Mesenchymal stem cell (in vitro differentiated cells and primary cell): ENCODE measurements around the gene MYH7B.

ENCODE experiments used
- DNase-seq: peaks from one replicate; pipeline ENCODE4 v3.0.0-alpha.2; 2013
- H2AFZ ChIP-seq: one replicate; pipeline ENCODE4 v1.6.1; 2013; ENCODE audit warnings: low read depth, mild to moderate bottlenecking, control low read depth, inconsistent platforms, low read length, moderate library complexity
- H2AK5ac ChIP-seq: 2 replicates; pipeline ENCODE4 v1.6.1; 2013; ENCODE audit warnings: low read length, moderate library complexity, mild to moderate bottlenecking, inconsistent platforms; ENCODE audit not compliant: severe bottlenecking
- H2BK120ac ChIP-seq: one replicate; pipeline ENCODE4 v1.6.1; 2013; ENCODE audit warnings: low read depth, mild to moderate bottlenecking, inconsistent platforms, low read length, moderate library complexity
- H2BK12ac ChIP-seq, 2 experiments: one replicate each; pipeline ENCODE4 v1.6.1; 2013; ENCODE audit warnings: inconsistent platforms in 2 of 2, low read length in 2 of 2, mild to moderate bottlenecking in 2 of 2, moderate library complexity in 2 of 2, control low read depth in 1 of 2
- H2BK15ac ChIP-seq: one replicate; pipeline ENCODE4 v1.6.1; 2013; ENCODE audit warnings: mild to moderate bottlenecking, low read depth, inconsistent platforms; ENCODE audit not compliant: poor library complexity, severe bottlenecking
- H2BK5ac ChIP-seq: 2 replicates; pipeline ENCODE4 v1.6.1; 2013; ENCODE audit warnings: low read depth, mild to moderate bottlenecking, low read length, control low read depth, inconsistent platforms; ENCODE audit not compliant: poor library complexity, severe bottlenecking
- H3K14ac ChIP-seq, 2 experiments: one replicate each; pipeline ENCODE4 v1.6.1; 2013; ENCODE audit warnings: inconsistent platforms in 2 of 2, low read length in 2 of 2, control low read depth in 1 of 2, mild to moderate bottlenecking in 1 of 2, moderate library complexity in 1 of 2
- H3K18ac ChIP-seq, 2 experiments: one replicate each; pipeline ENCODE4 v1.6.1; 2013; ENCODE audit warnings: inconsistent platforms in 2 of 2, low read length in 2 of 2, control low read depth in 1 of 2, low read depth in 1 of 2, mild to moderate bottlenecking in 1 of 2
- H3K23ac ChIP-seq, 2 experiments: one replicate each; pipeline ENCODE4 v1.6.1; 2013; ENCODE audit warnings: inconsistent platforms in 2 of 2, low read length in 2 of 2, mild to moderate bottlenecking in 2 of 2, moderate library complexity in 2 of 2, control low read depth in 1 of 2
- H3K27ac ChIP-seq: 2 replicates; pipeline ENCODE4 v1.5.1; 2013; ENCODE audit warnings: mild to moderate bottlenecking, moderate library complexity, low read length, control low read depth, inconsistent platforms; ENCODE audit not compliant: poor library complexity, severe bottlenecking
- H3K27me3 ChIP-seq, 2 experiments: 2 replicates each; pipeline versions ENCODE4 v1.6.1 to v1.7.0; 2013; ENCODE audit warnings: low read length in 2 of 2, mild to moderate bottlenecking in 2 of 2, moderate library complexity in 2 of 2, control low read depth in 1 of 2, inconsistent platforms in 1 of 2; ENCODE audit not compliant: control insufficient read depth in 1 of 2, insufficient read depth in 1 of 2
- H3K36me3 ChIP-seq, 2 experiments: 2 replicates each; pipeline versions ENCODE4 v1.6.1 to v1.7.0; 2013; ENCODE audit warnings: low read length in 2 of 2, control low read depth in 1 of 2, inconsistent platforms in 1 of 2, low read depth in 1 of 2, mild to moderate bottlenecking in 1 of 2; ENCODE audit not compliant: insufficient read depth in 2 of 2, control insufficient read depth in 1 of 2
- H3K4ac ChIP-seq, 2 experiments: one replicate each; pipeline ENCODE4 v1.6.1; 2013; ENCODE audit warnings: inconsistent platforms in 2 of 2, low read length in 2 of 2, mild to moderate bottlenecking in 2 of 2, moderate library complexity in 2 of 2, control low read depth in 1 of 2, low read depth in 1 of 2
- H3K4me1 ChIP-seq: 2 replicates; pipeline ENCODE4 v1.6.1; 2013; ENCODE audit warnings: low read depth, low read length, control low read depth; ENCODE audit not compliant: control insufficient read depth, insufficient read depth
- H3K4me2 ChIP-seq: 2 replicates; pipeline ENCODE4 v1.6.1; 2013; ENCODE audit warnings: low read length, mild to moderate bottlenecking, inconsistent platforms; ENCODE audit not compliant: poor library complexity, severe bottlenecking
- H3K4me3 ChIP-seq, 2 experiments: 2 replicates each; pipeline versions ENCODE4 v1.5.1 to v1.7.0; 2013; ENCODE audit warnings: low read length in 2 of 2, mild to moderate bottlenecking in 2 of 2, control low read depth in 1 of 2, low read depth in 1 of 2; ENCODE audit not compliant: insufficient read depth in 1 of 2
- H3K79me1 ChIP-seq: replicated peaks from 2 replicates; pipeline ENCODE4 v1.6.1; 2013; ENCODE audit warnings: mild to moderate bottlenecking, control low read depth, low read length, inconsistent platforms; ENCODE audit not compliant: poor library complexity, severe bottlenecking
- H3K9ac ChIP-seq: 2 replicates; pipeline ENCODE4 v1.7.0; 2013; ENCODE audit warnings: mild to moderate bottlenecking, low read length, moderate library complexity
- H3K9me3 ChIP-seq: 2 replicates; pipeline ENCODE4 v1.7.0; 2013; ENCODE audit warnings: mild to moderate bottlenecking, low read length; ENCODE audit not compliant: control insufficient read depth
- H4K8ac ChIP-seq: one replicate; pipeline ENCODE4 v1.6.1; 2013; ENCODE audit warnings: inconsistent platforms, mild to moderate bottlenecking, low read length, moderate library complexity
- H4K91ac ChIP-seq: one replicate; pipeline ENCODE4 v1.6.1; 2013; ENCODE audit warnings: mild to moderate bottlenecking, low read length, inconsistent platforms
- WGBS: methylation state at CpG from one replicate; pipeline ENCODE4 v1.1.7; 2013; ENCODE audit warnings: mixed read lengths; 5-methylcytosine and 5-hydroxymethylcytosine counted together

The MYH7B gene

DNA sequence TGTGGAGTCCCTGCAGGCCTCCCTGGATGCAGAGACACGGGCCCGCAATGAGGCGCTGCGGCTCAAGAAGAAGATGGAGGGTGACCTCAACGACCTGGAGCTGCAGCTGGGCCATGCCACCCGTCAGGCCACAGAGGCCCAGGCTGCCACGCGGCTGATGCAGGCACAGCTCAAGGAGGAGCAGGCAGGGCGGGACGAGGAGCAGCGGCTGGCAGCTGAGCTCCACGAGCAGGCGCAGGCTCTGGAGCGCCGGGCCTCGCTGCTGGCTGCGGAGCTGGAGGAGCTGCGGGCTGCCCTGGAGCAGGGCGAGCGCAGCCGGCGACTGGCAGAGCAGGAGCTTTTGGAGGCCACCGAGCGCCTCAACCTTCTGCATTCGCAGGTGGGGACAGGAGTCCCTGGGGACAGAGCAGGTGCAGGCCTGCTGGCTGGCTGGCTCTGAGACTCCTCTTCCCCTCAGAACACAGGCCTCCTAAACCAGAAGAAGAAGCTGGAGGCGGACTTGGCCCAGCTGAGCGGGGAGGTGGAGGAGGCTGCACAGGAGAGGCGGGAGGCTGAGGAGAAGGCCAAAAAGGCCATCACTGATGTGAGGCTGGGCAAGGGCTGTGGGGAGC is 44.7 kb downstream of the MYH7B start:
- Histone ChIP-seq H3K27me3 (no peaks in the 10 kb centered on the region), H3K4me2 (no peak overlapping the region), H3K36me3 (peaks cover 89 to 100% of the 10 kb centered on the region in 2 experiments), H4K91ac (no peak overlapping the region), H2AK5ac (no peak overlapping the region), H3K4me1 (peaks cover 19% of the 10 kb centered on the region), H2BK5ac (no peak overlapping the region), H3K27ac (no peak overlapping the region), H2BK12ac (no peak overlapping the region), H3K9me3 (no peaks in the 10 kb centered on the region), H3K14ac (no peak overlapping the region), H2BK15ac (no peak overlapping the region), H3K18ac (no peak overlapping the region), H2AFZ (no peak overlapping the region), H3K4me3 (no peak overlapping the region), H3K9ac (no peak overlapping the region), H3K79me1 (peaks cover 23% of the 10 kb centered on the region), H4K8ac (no peak overlapping the region), H3K23ac (no peak overlapping the region), H3K4ac (no peak overlapping the region), H2BK120ac (no peak overlapping the region)
- WGBS: 95% methylated on average over 28 of the region's 28 CpGs
- DNase-seq: no peak

DNA sequence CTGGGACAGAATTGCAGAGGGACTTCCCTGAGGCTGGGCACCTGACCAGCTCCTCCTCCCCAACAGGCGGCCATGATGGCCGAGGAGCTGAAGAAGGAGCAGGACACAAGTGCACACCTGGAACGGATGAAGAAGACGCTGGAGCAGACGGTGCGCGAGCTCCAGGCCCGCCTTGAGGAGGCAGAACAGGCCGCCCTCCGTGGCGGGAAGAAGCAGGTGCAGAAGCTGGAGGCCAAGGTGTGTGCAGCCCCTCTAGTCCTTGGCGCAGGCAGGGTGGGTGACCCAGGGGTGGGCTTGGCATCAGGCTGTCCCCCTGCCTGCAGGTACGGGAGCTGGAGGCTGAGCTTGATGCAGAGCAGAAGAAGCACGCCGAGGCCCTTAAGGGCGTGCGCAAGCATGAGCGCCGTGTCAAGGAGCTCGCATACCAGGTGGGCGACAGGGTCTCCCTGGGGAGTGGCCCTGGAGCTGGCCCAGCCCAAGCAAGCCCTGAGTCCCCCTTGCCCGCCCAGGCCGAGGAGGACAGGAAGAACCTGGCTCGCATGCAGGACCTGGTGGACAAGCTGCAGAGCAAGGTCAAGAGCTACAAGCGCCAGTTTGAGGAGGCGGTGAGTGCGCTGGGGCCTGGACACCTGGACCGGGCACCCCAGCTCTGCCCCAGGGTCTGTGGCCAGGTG is 45.4 kb downstream of the MYH7B start:
- Histone ChIP-seq H3K36me3 (peaks cover 89 to 100% of the 10 kb centered on the region in 2 experiments), H3K79me1 (peaks cover 24% of the 10 kb centered on the region), H3K4ac (no peak overlapping the region), H4K8ac (no peak overlapping the region), H2BK12ac (no peak overlapping the region), H3K4me2 (no peak overlapping the region), H3K23ac (no peak overlapping the region), H3K9ac (no peak overlapping the region), H2BK120ac (no peak overlapping the region), H2BK5ac (no peak overlapping the region), H4K91ac (no peak overlapping the region), H2AFZ (no peak overlapping the region), H3K9me3 (no peaks in the 10 kb centered on the region), H3K14ac (no peak overlapping the region), H3K4me3 (no peak overlapping the region), H2BK15ac (no peak overlapping the region), H3K4me1 (peaks cover 16% of the 10 kb centered on the region), H3K18ac (no peak overlapping the region), H2AK5ac (no peak overlapping the region), H3K27ac (no peak overlapping the region), H3K27me3 (no peaks in the 10 kb centered on the region)
- WGBS: 97% methylated on average over 28 of the region's 28 CpGs
- DNase-seq: no peak

DNA sequence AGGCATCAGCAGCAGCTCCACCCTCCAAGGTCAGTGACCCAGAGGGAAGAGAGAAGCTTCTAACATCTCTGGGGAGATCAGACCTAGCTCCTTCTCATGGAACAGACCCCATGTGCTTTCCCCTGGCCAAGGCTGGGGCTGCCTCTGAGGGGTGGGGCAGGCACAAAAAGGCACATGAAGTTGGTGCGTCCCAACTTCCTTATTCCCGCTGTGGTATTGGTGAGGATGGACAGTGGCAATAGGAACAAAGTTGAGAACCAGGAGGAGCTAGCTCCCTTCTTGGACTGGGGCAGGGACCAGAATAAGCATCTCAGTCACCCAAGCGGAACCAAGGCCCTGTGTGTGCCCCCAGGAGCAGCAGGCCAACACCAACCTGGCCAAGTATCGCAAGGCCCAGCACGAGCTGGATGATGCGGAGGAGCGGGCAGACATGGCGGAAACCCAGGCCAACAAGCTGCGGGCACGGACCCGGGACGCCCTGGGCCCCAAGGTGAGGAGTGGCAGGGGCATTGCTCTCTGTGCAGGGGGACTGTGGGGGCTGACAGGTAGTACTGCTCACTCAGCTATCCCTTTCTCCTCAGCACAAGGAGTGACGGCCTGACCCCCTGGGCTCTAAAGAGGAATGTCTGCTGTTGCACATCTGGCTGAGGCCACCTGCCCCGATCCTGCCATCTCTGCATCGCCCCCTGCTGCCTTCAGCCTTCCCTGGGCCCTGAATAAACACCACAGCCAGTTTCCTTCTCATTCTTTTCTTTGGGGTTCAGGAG is 46.1 kb downstream of the MYH7B start:
- peaks cover 9% of the 10 kb centered on the region for H3K4me1 ChIP-seq
- H3K4ac ChIP-seq: no peak overlapping the region
- no peak overlapping the region for H3K18ac ChIP-seq
- H3K9me3 ChIP-seq: no peaks in the 10 kb centered on the region
- no peak overlapping the region for H3K27ac ChIP-seq
- no peak overlapping the region for H2BK120ac ChIP-seq
- H4K8ac ChIP-seq: no peak overlapping the region
- no peak overlapping the region for H2AFZ ChIP-seq
- 97% methylated on average over 15 of the region's 15 CpGs for WGBS
- H2BK12ac ChIP-seq: no peak overlapping the region
- no peak overlapping the region for H2AK5ac ChIP-seq
- no peak overlapping the region for H3K4me3 ChIP-seq
- peaks cover 29% of the 10 kb centered on the region for H3K79me1 ChIP-seq
- H3K9ac ChIP-seq: no peak overlapping the region
- H4K91ac ChIP-seq: no peak overlapping the region
- peaks cover 91 to 100% of the 10 kb centered on the region in 2 experiments for H3K36me3 ChIP-seq
- H3K23ac ChIP-seq: no peak overlapping the region
- H2BK15ac ChIP-seq: no peak overlapping the region
- no peak overlapping the region for H3K4me2 ChIP-seq
- no peak overlapping the region for H3K14ac ChIP-seq
- H3K27me3 ChIP-seq: no peaks in the 10 kb centered on the region
- H2BK5ac ChIP-seq: no peak overlapping the region
- DNase-seq: no peak
